Measurements from ENCODE around the gene MMP13. TPM values are rescaled to one million over a fixed set of nuclear protein-coding genes. Genes with fewer than 3 reads are reported as not detected.
A peak's percentile ranks its signal among the peaks of the same experiment; 100 is the strongest.

The MMP13 gene
- total RNA-seq, 1 experiment from 2014 or later, result 2.4 TPM

DNA sequence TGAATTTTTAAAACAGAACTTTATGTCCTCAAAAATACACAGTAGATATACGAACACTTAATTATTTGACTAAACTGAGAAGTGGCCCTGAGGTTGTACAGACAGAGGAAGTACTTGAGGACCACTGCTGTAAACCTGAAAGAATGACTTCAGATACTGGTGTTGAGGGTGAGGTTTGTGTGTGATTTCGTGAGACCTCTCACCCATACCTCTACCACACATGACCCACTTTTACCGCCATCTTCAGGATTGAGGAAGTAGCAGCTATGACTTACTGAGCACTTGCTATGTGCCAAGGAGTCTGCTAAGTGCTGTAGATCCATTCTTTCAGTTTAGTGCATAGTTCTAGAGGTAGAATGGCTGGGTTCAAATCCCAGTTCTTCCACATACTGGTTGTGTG is 21.9 kb downstream of the MMP13 start:
- Histone ChIP-seq H4K20me1 (ENCODE audit: low read length) (no peaks in the 10 kb centered on the region), H3K4me2 (ENCODE audit: low read length) (no peak overlapping the region), H3K9ac (ENCODE audit: low read length) (no peak overlapping the region), H3K27ac (ENCODE audit: low read length) (no peak overlapping the region), H3K4me3 (ENCODE audit: low read length) (no peak overlapping the region), H2AFZ (ENCODE audit: low read length) (no peak overlapping the region), H3K4me1 (ENCODE audit: insufficient read depth, low read length) (no peaks in the 10 kb centered on the region), H3K79me2 (ENCODE audit: low read length) (no peaks in the 10 kb centered on the region), H3K36me3 (ENCODE audit: low read depth, low read length) (no peaks in the 10 kb centered on the region), H3K9me3 (ENCODE audit: low read length) (no peaks in the 10 kb centered on the region), H3F3A (ENCODE audit: low read length, unreplicated experiment) (no peaks in the 10 kb centered on the region), H3K27me3 (ENCODE audit: low read length) (0 out of 2 replicates have a peak, but pooled peaks cover 3% of the 10 kb centered on the region), H3K9me2 (replicated peaks; ENCODE audit: low read length) (no peaks in the 10 kb centered on the region)
- DNase-seq (no peak), ATAC-seq (no peak)
- no TSS peak for BruUV-seq (replicated peaks)
- CTCF ChIA-PET, result no interaction called here
- TF ChIP-seq, protein P1, sequence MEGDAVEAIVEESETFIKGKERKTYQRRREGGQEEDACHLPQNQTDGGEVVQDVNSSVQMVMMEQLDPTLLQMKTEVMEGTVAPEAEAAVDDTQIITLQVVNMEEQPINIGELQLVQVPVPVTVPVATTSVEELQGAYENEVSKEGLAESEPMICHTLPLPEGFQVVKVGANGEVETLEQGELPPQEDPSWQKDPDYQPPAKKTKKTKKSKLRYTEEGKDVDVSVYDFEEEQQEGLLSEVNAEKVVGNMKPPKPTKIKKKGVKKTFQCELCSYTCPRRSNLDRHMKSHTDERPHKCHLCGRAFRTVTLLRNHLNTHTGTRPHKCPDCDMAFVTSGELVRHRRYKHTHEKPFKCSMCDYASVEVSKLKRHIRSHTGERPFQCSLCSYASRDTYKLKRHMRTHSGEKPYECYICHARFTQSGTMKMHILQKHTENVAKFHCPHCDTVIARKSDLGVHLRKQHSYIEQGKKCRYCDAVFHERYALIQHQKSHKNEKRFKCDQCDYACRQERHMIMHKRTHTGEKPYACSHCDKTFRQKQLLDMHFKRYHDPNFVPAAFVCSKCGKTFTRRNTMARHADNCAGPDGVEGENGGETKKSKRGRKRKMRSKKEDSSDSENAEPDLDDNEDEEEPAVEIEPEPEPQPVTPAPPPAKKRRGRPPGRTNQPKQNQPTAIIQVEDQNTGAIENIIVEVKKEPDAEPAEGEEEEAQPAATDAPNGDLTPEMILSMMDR (conservative IDR thresholded peaks at IDR 0.05; ENCODE audit: low read depth, low read length), result 0 out of 2 replicates have a peak, but pooled peaks have one; percentile 15
- TF ChIP-seq EZH2 (IDR thresholded peaks at IDR 0.05; ENCODE audit: low read length, unreplicated experiment) (no peak), EZH2phosphoT487 (IDR thresholded peaks at IDR 0.05; ENCODE audit: borderline replicate concordance, low read length) (no peak)
- POLR2A ChIA-PET (ENCODE audit: unreplicated experiment), result no interaction called here
- intact Hi-C loops (cut with micrococcal nuclease), result no loop called here

DNA sequence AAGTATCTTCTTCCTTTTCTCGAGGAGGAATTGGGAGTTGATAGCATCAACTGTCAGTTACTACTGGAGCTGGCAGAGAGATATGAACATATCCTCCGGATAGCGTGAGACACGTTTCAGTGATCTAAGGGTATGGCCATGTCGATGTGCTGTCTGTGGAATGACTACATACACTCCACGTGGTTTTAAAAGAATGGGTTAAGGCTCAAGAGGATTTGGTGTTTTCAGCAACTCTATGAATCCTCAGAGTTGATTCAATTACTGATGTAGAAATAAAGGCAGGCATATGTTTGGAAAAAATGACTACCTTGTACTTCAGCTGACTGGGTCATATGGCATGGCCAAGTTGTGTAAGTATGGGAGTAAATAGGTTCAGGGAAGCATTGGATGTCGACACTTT is 22.9 kb downstream of the MMP13 start:
- no peak overlapping the region for H3K9ac ChIP-seq (ENCODE audit: low read length)
- ChIA-PET CTCF (no interaction called here), POLR2A (ENCODE audit: unreplicated experiment) (no interaction called here)
- H3K36me3 ChIP-seq (ENCODE audit: low read depth, low read length), result no peaks in the 10 kb centered on the region
- H3K27ac ChIP-seq (ENCODE audit: low read length), result no peak overlapping the region
- H3K9me3 ChIP-seq (ENCODE audit: low read length), result no peaks in the 10 kb centered on the region
- intact Hi-C loops (cut with micrococcal nuclease), result no loop called here
- BruUV-seq (replicated peaks), result no TSS peak
- no peaks in the 10 kb centered on the region for H3K79me2 ChIP-seq (ENCODE audit: low read length)
- no peak for DNase-seq
- no peak overlapping the region for H3K4me3 ChIP-seq (ENCODE audit: low read length)
- H3F3A ChIP-seq (ENCODE audit: low read length, unreplicated experiment), result no peaks in the 10 kb centered on the region
- H2AFZ ChIP-seq (ENCODE audit: low read length), result no peak overlapping the region
- no peak for ATAC-seq
- no peaks in the 10 kb centered on the region for H4K20me1 ChIP-seq (ENCODE audit: low read length)
- H3K9me2 ChIP-seq (replicated peaks; ENCODE audit: low read length), result no peaks in the 10 kb centered on the region
- H3K27me3 ChIP-seq (ENCODE audit: low read length), result 0 out of 2 replicates have a peak, but pooled peaks cover 3% of the 10 kb centered on the region
- H3K4me1 ChIP-seq (ENCODE audit: insufficient read depth, low read length), result no peaks in the 10 kb centered on the region
- TF ChIP-seq, protein P1 (conservative IDR thresholded peaks at IDR 0.05; ENCODE audit: low read depth, low read length), result no peak
- no peak for TF ChIP-seq EZH2phosphoT487 (IDR thresholded peaks at IDR 0.05; ENCODE audit: borderline replicate concordance, low read length)
- no peak for TF ChIP-seq EZH2 (IDR thresholded peaks at IDR 0.05; ENCODE audit: low read length, unreplicated experiment)
- H3K4me2 ChIP-seq (ENCODE audit: low read length), result no peak overlapping the region

DNA sequence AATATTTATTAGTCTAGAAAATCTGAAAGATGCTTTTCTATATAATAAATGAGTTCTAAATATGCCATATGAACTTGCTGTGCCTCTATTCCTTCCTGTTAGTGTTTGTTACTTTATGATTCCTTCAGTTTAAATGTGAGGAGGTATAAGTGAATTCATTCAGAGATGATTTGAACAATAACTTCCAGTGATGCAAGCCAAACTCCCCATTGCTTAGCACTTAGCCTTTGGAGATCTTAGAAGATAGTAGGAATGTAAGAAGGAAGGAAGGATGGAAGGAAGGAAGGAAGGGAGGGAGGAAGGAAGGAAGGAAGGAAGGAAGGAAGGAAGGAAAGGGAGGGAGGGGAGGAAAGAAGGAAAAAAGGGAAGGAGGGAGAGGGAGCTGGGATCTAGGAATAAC is 25.1 kb downstream of the MMP13 start:
- intact Hi-C loops (cut with micrococcal nuclease), result no loop called here

More for the DNA sequence above, 25.1 kb downstream of the MMP13 start:
- H3K9ac ChIP-seq (ENCODE audit: low read length), result no peak overlapping the region
- no peak overlapping the region for H3K4me2 ChIP-seq (ENCODE audit: low read length)
- H3K9me3 ChIP-seq (ENCODE audit: low read length), result no peaks in the 10 kb centered on the region
- H3F3A ChIP-seq (ENCODE audit: low read length, unreplicated experiment), result no peaks in the 10 kb centered on the region
- H3K36me3 ChIP-seq (ENCODE audit: low read depth, low read length), result no peaks in the 10 kb centered on the region
- 0 out of 2 replicates have a peak, but pooled peaks cover 3% of the 10 kb centered on the region for H3K27me3 ChIP-seq (ENCODE audit: low read length)
- BruUV-seq (replicated peaks), result no TSS peak
- H4K20me1 ChIP-seq (ENCODE audit: low read length), result no peaks in the 10 kb centered on the region
- DNase-seq (no peak), ATAC-seq (no peak)
- TF ChIP-seq EZH2 (IDR thresholded peaks at IDR 0.05; ENCODE audit: low read length, unreplicated experiment), result no peak
- TF ChIP-seq, protein P1 (conservative IDR thresholded peaks at IDR 0.05; ENCODE audit: low read depth, low read length), result no peak
- no peak for TF ChIP-seq EZH2phosphoT487 (IDR thresholded peaks at IDR 0.05; ENCODE audit: borderline replicate concordance, low read length)
- no peaks in the 10 kb centered on the region for H3K9me2 ChIP-seq (replicated peaks; ENCODE audit: low read length)
- no peak overlapping the region for H3K4me3 ChIP-seq (ENCODE audit: low read length)
- no peak overlapping the region for H2AFZ ChIP-seq (ENCODE audit: low read length)
- CTCF ChIA-PET, result interaction anchor here (0.6 kb wide), 1 partner anchor 11 kb away, joined by 3 read pairs; no protein-coding TSS in a partner anchor
- no peak overlapping the region for H3K27ac ChIP-seq (ENCODE audit: low read length)
- H3K79me2 ChIP-seq (ENCODE audit: low read length), result no peaks in the 10 kb centered on the region
- POLR2A ChIA-PET (ENCODE audit: unreplicated experiment), result no interaction called here
- no peaks in the 10 kb centered on the region for H3K4me1 ChIP-seq (ENCODE audit: insufficient read depth, low read length)

All from PC-3 (cell line).